D721Med (cell line): ENCODE measurements around the gene PCSK2.

Source experiments
- DNase-seq: peaks from one replicate; pipeline ENCODE4 v3.0.0; 2011; ENCODE audit warnings: low spot score; ENCODE audit not compliant: insufficient read length
- FAIRE-seq: peaks from 2 replicates; lab custom pipeline; 2011; peaks lifted over from hg19 to GRCh38; lab: Jason Lieb, UNC
- CTCF ChIP-seq: IDR thresholded peaks from 2 replicates; pipeline ENCODE4 v1.5.1; 2012; ENCODE audit warnings: mild to moderate bottlenecking, control low read depth; ENCODE audit not compliant: insufficient read depth; ENCODE audit errors: missing control alignments

PCSK2 gene

GRCh38 chr20:17448071-17448470 lies 221.2 kb downstream of the PCSK2 start:
- TF ChIP-seq CTCF: no peak
- DNase-seq: no peak
- no peak for FAIRE-seq

- DNase-seq (no peak), FAIRE-seq (no peak)
- TF ChIP-seq CTCF: no peak
These were observed 222.2 kb downstream of the PCSK2 start for GRCh38 chr20:17449031-17449430.

GRCh38 chr20:17452441-17452840 lies 225.6 kb downstream of the PCSK2 start:
- no peak for TF ChIP-seq CTCF
- FAIRE-seq: no peak

GRCh38 chr20:17453592-17453991 lies 226.8 kb downstream of the PCSK2 start:
- no peak for DNase-seq
- no peak for FAIRE-seq
- TF ChIP-seq CTCF: no peak

More at GRCh38 chr20:17452441-17452840, 225.6 kb downstream of the PCSK2 start:
- no peak for DNase-seq

GRCh38 chr20:17456279-17456678 lies 229.4 kb downstream of the PCSK2 start:
- FAIRE-seq (no peak), DNase-seq (no peak)
- no peak for TF ChIP-seq CTCF

- DNase-seq (no peak), FAIRE-seq (no peak)
- TF ChIP-seq CTCF: no peak
These were observed 230.2 kb downstream of the PCSK2 start for GRCh38 chr20:17457079-17457478.

GRCh38 chr20:17457588-17458190 lies 230.8 kb downstream of the PCSK2 start:
- no peak for DNase-seq
- no peak for FAIRE-seq
- TF ChIP-seq CTCF: no peak
